HFF-Myc (cell line): ENCODE measurements around the gene ANKRD27.
"Not testable (repeated sequence)": the region's sequence is repeated elsewhere in the genome, so short reads cannot be mapped to it uniquely, and the experiment has no call there.

Source experiments
- DNase-seq: peaks from one replicate; pipeline ENCODE4 v3.0.0-alpha.2; 2011; ENCODE audit warnings: low read depth; ENCODE audit errors: extremely low read depth
- H3K4me3 ChIP-seq: replicated peaks from 2 replicates; pipeline ENCODE4 v1.5.1; 2011; ENCODE audit warnings: low read depth, mild to moderate bottlenecking, control low read depth, low read length
- CTCF ChIP-seq: IDR thresholded peaks from 2 replicates; pipeline ENCODE4 v1.5.1; 2012; ENCODE audit warnings: mild to moderate bottlenecking, low read depth, low read length, control low read depth; ENCODE audit errors: missing control alignments

The ANKRD27 gene

GRCh38 chr19:32711747-32712146, 36.8 kb upstream of the ANKRD27 start:
- DNase-seq: no peak
- TF ChIP-seq CTCF: no peak
- H3K4me3 ChIP-seq: no peak overlapping the region

GRCh38 chr19:32709032-32709431, 34.1 kb upstream of the ANKRD27 start:
- TF ChIP-seq CTCF: no peak
- H3K4me3 ChIP-seq: no peak overlapping the region
- DNase-seq: no peak

GRCh38 chr19:32708457-32708856, 33.5 kb upstream of the ANKRD27 start:
- no peak for TF ChIP-seq CTCF
- H3K4me3 ChIP-seq: no peak overlapping the region
- no peak for DNase-seq

- not testable (repeated sequence) for DNase-seq, H3K4me3 ChIP-seq
Measured at GRCh38 chr19:32704006-32704405, 29.0 kb upstream of the ANKRD27 start.

GRCh38 chr19:32702010-32702409, 27.0 kb upstream of the ANKRD27 start:
- H3K4me3 ChIP-seq: no peak overlapping the region
- no peak for DNase-seq
- no peak for TF ChIP-seq CTCF

- DNase-seq, H3K4me3 ChIP-seq: not testable (repeated sequence)
Measured at GRCh38 chr19:32700129-32700528, 25.1 kb upstream of the ANKRD27 start.

- not testable (repeated sequence) for DNase-seq, H3K4me3 ChIP-seq
Measured at GRCh38 chr19:32696771-32697170, 21.8 kb upstream of the ANKRD27 start.

GRCh38 chr19:32695506-32695905, 20.5 kb upstream of the ANKRD27 start:
- H3K4me3 ChIP-seq, DNase-seq: not testable (repeated sequence)

- 0 out of 2 replicates have a peak overlapping the region, but pooled peaks have one; percentile 11 for H3K4me3 ChIP-seq
Measured at GRCh38 chr19:32694851-32695250, 19.9 kb upstream of the ANKRD27 start.

GRCh38 chr19:32694316-32694715, 19.3 kb upstream of the ANKRD27 start:
- H3K4me3 ChIP-seq: peak overlapping the region; percentile 11; the same call in 1 of the 2 replicates
- DNase-seq: not testable (repeated sequence)

More at GRCh38 chr19:32694851-32695250, 19.9 kb upstream of the ANKRD27 start:
- DNase-seq: not testable (repeated sequence)

GRCh38 chr19:32693151-32694108, 18.4 kb upstream of the ANKRD27 start:
- not testable (repeated sequence) for DNase-seq
- H3K4me3 ChIP-seq: peak overlapping the region; percentile 59
